WTC11 (cell line): Measurements from ENCODE around the gene SYT13. TPM values are rescaled to one million over a fixed set of nuclear protein-coding genes. Genes with fewer than 3 reads are reported as not detected.

Experiments
- ATAC-seq: fragments of 200-7000 bp; cut with Tn5 transposase; 2 replicates; pipeline ENCODE4 v1.10.0; 2021; ENCODE audit warnings: mild to moderate bottlenecking, moderate library complexity
- CTCF ChIA-PET: fragments of 300-600 bp; sonication (Branson Sonifier 250); formaldehyde crosslinking; loops from one replicate; lab custom pipeline; 2021; ENCODE audit warnings: antibody characterized with exemption; lab: Charles Lee
- POLR2A ChIA-PET: fragments of 350-600 bp; sonication (Branson Sonifier 250); formaldehyde crosslinking; loops from one replicate; lab custom pipeline; 2021; ENCODE audit warnings: antibody characterized with exemption; lab: Charles Lee
- DNase-seq: peaks from one replicate; pipeline ENCODE4 v3.0.0; 2021; ENCODE audit warnings: low spot score
- H3K27ac Mint-ChIP-seq: 2 replicates; pipeline ENCODE4 v1.8.0; 2021; ENCODE audit warnings: mixed read lengths
- H3K27me3 Mint-ChIP-seq: 2 replicates; pipeline ENCODE4 v1.8.0; 2021; ENCODE audit warnings: low read depth, mild to moderate bottlenecking, moderate library complexity, mixed read lengths
- H3K36me3 Mint-ChIP-seq: 2 replicates; pipeline ENCODE4 v1.8.0; 2021; ENCODE audit warnings: mixed read lengths
- H3K4me1 Mint-ChIP-seq: 2 replicates; pipeline ENCODE4 v1.8.0; 2022; ENCODE audit warnings: mixed read lengths
- H3K4me3 Mint-ChIP-seq: 2 replicates; pipeline ENCODE4 v1.8.0; 2021; ENCODE audit warnings: mild to moderate bottlenecking, moderate library complexity, mixed read lengths
- H3K9me3 Mint-ChIP-seq: 2 replicates; pipeline ENCODE4 v1.8.0; 2021; ENCODE audit warnings: mixed read lengths
- ATF2 ChIP-seq: sonication (generic); formaldehyde crosslinking; IDR thresholded peaks from 2 replicates; pipeline ENCODE4 v1.8.1; 2022; ENCODE audit warnings: low read depth, missing genetic modification reagents, borderline replicate concordance
- EMX1 ChIP-seq: fragments of 250-450 bp; sonication (Bioruptor Pico); IDR thresholded peaks from 2 replicates; pipeline ENCODE4 v1.8.0; 2021; ENCODE audit warnings: mild to moderate bottlenecking
- FOXP1 ChIP-seq: sonication (generic); formaldehyde crosslinking; IDR thresholded peaks from 2 replicates; pipeline ENCODE4 v1.8.0; 2022; ENCODE audit warnings: missing genetic modification reagents, mild to moderate bottlenecking, moderate library complexity, borderline replicate concordance
- GABPB1 ChIP-seq: sonication (generic); formaldehyde crosslinking; IDR thresholded peaks from 2 replicates; pipeline ENCODE4 v1.8.1; 2023; ENCODE audit warnings: mild to moderate bottlenecking, missing genetic modification reagents
- JUN ChIP-seq: sonication (generic); formaldehyde crosslinking; IDR thresholded peaks from 2 replicates; pipeline ENCODE4 v1.8.0; 2023; ENCODE audit warnings: mild to moderate bottlenecking, missing genetic modification reagents
- NFE2L1 ChIP-seq: sonication (generic); formaldehyde crosslinking; IDR thresholded peaks from 2 replicates; pipeline ENCODE4 v1.8.1; 2023; ENCODE audit warnings: missing genetic modification reagents
- SP1 ChIP-seq: sonication (generic); formaldehyde crosslinking; conservative IDR thresholded peaks from 2 replicates; pipeline ENCODE4 v1.8.1; 2022; ENCODE audit warnings: missing genetic modification reagents
- STAT6 ChIP-seq: sonication (generic); formaldehyde crosslinking; conservative IDR thresholded peaks from 2 replicates; pipeline ENCODE4 v1.8.1; 2023; ENCODE audit warnings: mild to moderate bottlenecking, low read depth, missing genetic modification reagents, moderate library complexity
- ZMAT4 ChIP-seq: fragments of 250-450 bp; sonication (Bioruptor Pico); IDR thresholded peaks from 2 replicates; pipeline ENCODE4 v1.9.0; 2021; ENCODE audit warnings: mild to moderate bottlenecking
- ZNF281 ChIP-seq: sonication (generic); formaldehyde crosslinking; IDR thresholded peaks from 2 replicates; pipeline ENCODE4 v1.8.0; 2023; ENCODE audit warnings: mild to moderate bottlenecking, missing genetic modification reagents
- ZNF317 ChIP-seq: sonication (generic); formaldehyde crosslinking; IDR thresholded peaks from 2 replicates; pipeline ENCODE4 v1.8.1; 2023; ENCODE audit warnings: low read depth, mild to moderate bottlenecking, moderate library complexity, missing genetic modification reagents, borderline replicate concordance
- ZNF671 ChIP-seq: fragments of 250-450 bp; sonication (Bioruptor Pico); IDR thresholded peaks from 2 replicates; pipeline ENCODE4 v1.8.0; 2021; ENCODE audit warnings: mild to moderate bottlenecking
- total RNA-seq: library from RNA; stranded (reverse); gene quantifications from 3 replicates; pipeline ENCODE4 v1.2.3, GENCODE V29; 2021
- TF ChIP-seq, protein P1 (sequence below): sonication (generic); formaldehyde crosslinking; IDR thresholded peaks from 2 replicates; pipeline ENCODE4 v1.8.0; 2022; ENCODE audit warnings: mild to moderate bottlenecking, missing genetic modification reagents
- TF ChIP-seq, protein P2 (sequence below): sonication (generic); formaldehyde crosslinking; IDR thresholded peaks from 2 replicates; pipeline ENCODE4 v1.8.1; 2023; ENCODE audit warnings: mild to moderate bottlenecking, missing genetic modification reagents, borderline replicate concordance
- TF ChIP-seq, protein P3 (sequence below): sonication (generic); formaldehyde crosslinking; IDR thresholded peaks from 2 replicates; pipeline ENCODE4 v1.8.1; 2022; ENCODE audit warnings: missing genetic modification reagents, borderline replicate concordance
- TF ChIP-seq, protein P4 (sequence below): sonication (generic); formaldehyde crosslinking; IDR thresholded peaks from 2 replicates; pipeline ENCODE4 v1.8.1; 2023; ENCODE audit warnings: mild to moderate bottlenecking, missing genetic modification reagents

The SYT13 gene
- total RNA-seq, 1 experiment from 2014 or later, result 10.8 TPM

- TF ChIP-seq FOXP1 (CRISPR knock-in tag), result no peak
- TF ChIP-seq, protein P1, sequence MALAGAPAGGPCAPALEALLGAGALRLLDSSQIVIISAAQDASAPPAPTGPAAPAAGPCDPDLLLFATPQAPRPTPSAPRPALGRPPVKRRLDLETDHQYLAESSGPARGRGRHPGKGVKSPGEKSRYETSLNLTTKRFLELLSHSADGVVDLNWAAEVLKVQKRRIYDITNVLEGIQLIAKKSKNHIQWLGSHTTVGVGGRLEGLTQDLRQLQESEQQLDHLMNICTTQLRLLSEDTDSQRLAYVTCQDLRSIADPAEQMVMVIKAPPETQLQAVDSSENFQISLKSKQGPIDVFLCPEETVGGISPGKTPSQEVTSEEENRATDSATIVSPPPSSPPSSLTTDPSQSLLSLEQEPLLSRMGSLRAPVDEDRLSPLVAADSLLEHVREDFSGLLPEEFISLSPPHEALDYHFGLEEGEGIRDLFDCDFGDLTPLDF, result no peak
- no peak for TF ChIP-seq SP1 (CRISPR knock-in tag)
- no peak for TF ChIP-seq JUN (CRISPR knock-in tag)
- TF ChIP-seq EMX1, result no peak
- TF ChIP-seq GABPB1 (CRISPR knock-in tag), result no peak
- TF ChIP-seq STAT6 (CRISPR knock-in tag), result no peak
- TF ChIP-seq, protein P2, sequence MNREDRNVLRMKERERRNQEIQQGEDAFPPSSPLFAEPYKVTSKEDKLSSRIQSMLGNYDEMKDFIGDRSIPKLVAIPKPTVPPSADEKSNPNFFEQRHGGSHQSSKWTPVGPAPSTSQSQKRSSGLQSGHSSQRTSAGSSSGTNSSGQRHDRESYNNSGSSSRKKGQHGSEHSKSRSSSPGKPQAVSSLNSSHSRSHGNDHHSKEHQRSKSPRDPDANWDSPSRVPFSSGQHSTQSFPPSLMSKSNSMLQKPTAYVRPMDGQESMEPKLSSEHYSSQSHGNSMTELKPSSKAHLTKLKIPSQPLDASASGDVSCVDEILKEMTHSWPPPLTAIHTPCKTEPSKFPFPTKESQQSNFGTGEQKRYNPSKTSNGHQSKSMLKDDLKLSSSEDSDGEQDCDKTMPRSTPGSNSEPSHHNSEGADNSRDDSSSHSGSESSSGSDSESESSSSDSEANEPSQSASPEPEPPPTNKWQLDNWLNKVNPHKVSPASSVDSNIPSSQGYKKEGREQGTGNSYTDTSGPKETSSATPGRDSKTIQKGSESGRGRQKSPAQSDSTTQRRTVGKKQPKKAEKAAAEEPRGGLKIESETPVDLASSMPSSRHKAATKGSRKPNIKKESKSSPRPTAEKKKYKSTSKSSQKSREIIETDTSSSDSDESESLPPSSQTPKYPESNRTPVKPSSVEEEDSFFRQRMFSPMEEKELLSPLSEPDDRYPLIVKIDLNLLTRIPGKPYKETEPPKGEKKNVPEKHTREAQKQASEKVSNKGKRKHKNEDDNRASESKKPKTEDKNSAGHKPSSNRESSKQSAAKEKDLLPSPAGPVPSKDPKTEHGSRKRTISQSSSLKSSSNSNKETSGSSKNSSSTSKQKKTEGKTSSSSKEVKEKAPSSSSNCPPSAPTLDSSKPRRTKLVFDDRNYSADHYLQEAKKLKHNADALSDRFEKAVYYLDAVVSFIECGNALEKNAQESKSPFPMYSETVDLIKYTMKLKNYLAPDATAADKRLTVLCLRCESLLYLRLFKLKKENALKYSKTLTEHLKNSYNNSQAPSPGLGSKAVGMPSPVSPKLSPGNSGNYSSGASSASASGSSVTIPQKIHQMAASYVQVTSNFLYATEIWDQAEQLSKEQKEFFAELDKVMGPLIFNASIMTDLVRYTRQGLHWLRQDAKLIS (CRISPR knock-in tag), result no peak
- TF ChIP-seq, protein P3, sequence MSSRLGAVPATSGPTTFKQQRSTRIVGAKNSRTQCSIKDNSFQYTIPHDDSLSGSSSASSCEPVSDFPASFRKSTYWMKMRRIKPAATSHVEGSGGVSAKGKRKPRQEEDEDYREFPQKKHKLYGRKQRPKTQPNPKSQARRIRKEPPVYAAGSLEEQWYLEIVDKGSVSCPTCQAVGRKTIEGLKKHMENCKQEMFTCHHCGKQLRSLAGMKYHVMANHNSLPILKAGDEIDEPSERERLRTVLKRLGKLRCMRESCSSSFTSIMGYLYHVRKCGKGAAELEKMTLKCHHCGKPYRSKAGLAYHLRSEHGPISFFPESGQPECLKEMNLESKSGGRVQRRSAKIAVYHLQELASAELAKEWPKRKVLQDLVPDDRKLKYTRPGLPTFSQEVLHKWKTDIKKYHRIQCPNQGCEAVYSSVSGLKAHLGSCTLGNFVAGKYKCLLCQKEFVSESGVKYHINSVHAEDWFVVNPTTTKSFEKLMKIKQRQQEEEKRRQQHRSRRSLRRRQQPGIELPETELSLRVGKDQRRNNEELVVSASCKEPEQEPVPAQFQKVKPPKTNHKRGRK (CRISPR knock-in tag), result no peak
- TF ChIP-seq ATF2, result no peak
- no peak for TF ChIP-seq NFE2L1 (CRISPR knock-in tag)
- no peak for TF ChIP-seq ZNF671 (CRISPR knock-in tag)
- TF ChIP-seq, protein P4, sequence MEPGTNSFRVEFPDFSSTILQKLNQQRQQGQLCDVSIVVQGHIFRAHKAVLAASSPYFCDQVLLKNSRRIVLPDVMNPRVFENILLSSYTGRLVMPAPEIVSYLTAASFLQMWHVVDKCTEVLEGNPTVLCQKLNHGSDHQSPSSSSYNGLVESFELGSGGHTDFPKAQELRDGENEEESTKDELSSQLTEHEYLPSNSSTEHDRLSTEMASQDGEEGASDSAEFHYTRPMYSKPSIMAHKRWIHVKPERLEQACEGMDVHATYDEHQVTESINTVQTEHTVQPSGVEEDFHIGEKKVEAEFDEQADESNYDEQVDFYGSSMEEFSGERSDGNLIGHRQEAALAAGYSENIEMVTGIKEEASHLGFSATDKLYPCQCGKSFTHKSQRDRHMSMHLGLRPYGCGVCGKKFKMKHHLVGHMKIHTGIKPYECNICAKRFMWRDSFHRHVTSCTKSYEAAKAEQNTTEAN (CRISPR knock-in tag), result no peak
- Mint-ChIP-seq H3K36me3 (no peaks in the 10 kb centered on the region), H3K27ac (no peak overlapping the region), H3K4me3 (no peak overlapping the region), H3K4me1 (0 out of 2 replicates have a peak, but pooled peaks cover 3% of the 10 kb centered on the region), H3K9me3 (peaks cover 11% of the 10 kb centered on the region), H3K27me3 (peaks cover 12% of the 10 kb centered on the region)
- ChIA-PET CTCF (interaction anchor here (5.0 kb wide), 1 partner anchor 13 kb away, joined by 41 read pairs; no protein-coding TSS in a partner anchor), POLR2A (no interaction called here)
- ATAC-seq (no peak), DNase-seq (no peak)
These were observed 46.4 kb downstream of the SYT13 start for GRCh38 chr11:45239733-45240132.

- ATAC-seq, result no peak
- no peak for TF ChIP-seq ZMAT4 (CRISPR knock-in tag)
- no peak for TF ChIP-seq ZNF671 (CRISPR knock-in tag)
- no peak for TF ChIP-seq EMX1
- no peak for TF ChIP-seq ZNF317
- no peak for TF ChIP-seq ZNF281 (CRISPR knock-in tag)
These were observed 47.4 kb downstream of the SYT13 start for GRCh38 chr11:45238724-45239123.

More at GRCh38 chr11:45238724-45239123, 47.4 kb downstream of the SYT13 start:
- POLR2A ChIA-PET, result no interaction called here
- CTCF ChIA-PET, result interaction anchor here (1.5 to 2.7 kb wide), 2 partner anchors 14 to 29 kb away, joined by 4 to 19 read pairs; no protein-coding TSS in a partner anchor
- Mint-ChIP-seq H3K9me3 (peaks cover 11% of the 10 kb centered on the region), H3K27ac (no peak overlapping the region), H3K27me3 (peaks cover 12% of the 10 kb centered on the region), H3K4me3 (no peak overlapping the region), H3K4me1 (0 out of 2 replicates have a peak, but pooled peaks cover 3% of the 10 kb centered on the region), H3K36me3 (no peaks in the 10 kb centered on the region)
- no peak for DNase-seq
